HepG2 (cell line): ENCODE measurements around the gene IPP. TPM values are rescaled to one million over a fixed set of nuclear protein-coding genes. Genes with fewer than 3 reads are reported as not detected.

ENCODE experiments used
- ATAC-seq: fragments of 200-7000 bp; cut with Tn5 transposase; 3 replicates; pipeline ENCODE4 v1.9.1; 2020; ENCODE audit warnings: mild to moderate bottlenecking, moderate library complexity
- BruUV-seq: library from RNA; stranded (reverse); fragments of 400-500 nt; replicated peaks from 2 replicates; lab custom pipeline; 2021; lab: Mats Ljungman, UMichigan
- CTCF ChIA-PET: fragments of 300-600 bp; formaldehyde crosslinking; extraction: SDS; loops from one replicate; lab custom pipeline; 2021; ENCODE audit warnings: low total read pairs, inconsistent platforms, low intra/inter-chr PET ratio; lab: Yijun Ruan, JAX
- POLR2A ChIA-PET: fragments of 350-600 bp; sonication (Branson Sonifier 250); formaldehyde crosslinking; loops from one replicate; lab custom pipeline; 2020; ENCODE audit warnings: antibody characterized with exemption, inconsistent platforms; lab: Yijun Ruan, JAX
- DNase-seq: peaks from one replicate; pipeline ENCODE4 v3.0.0-alpha.2; 2015; ENCODE audit warnings: low spot score
- FAIRE-seq: peaks from 3 replicates; lab custom pipeline; 2011; peaks lifted over from hg19 to GRCh38; lab: Jason Lieb, UNC
- H2AFZ ChIP-seq: one replicate; pipeline ENCODE4 v1.6.1; 2011; ENCODE audit warnings: low read length, inconsistent platforms
- H3K27ac ChIP-seq: fragments of 300-600 bp; 3 replicates; pipeline ENCODE4 v1.8.0; 2011; ENCODE audit warnings: mixed run types, mild to moderate bottlenecking, mixed read lengths, low read length, inconsistent platforms; ENCODE audit not compliant: insufficient read depth; ENCODE audit errors: extremely low read length
- H3K27me3 ChIP-seq, 2 experiments: fragments of 200-600 bp in 1 of 2; 2 replicates in 1 of 2; 3 replicates in 1 of 2; pipeline versions ENCODE4 v1.6.0 to v1.8.0; 2011; ENCODE audit warnings: low read length in 2 of 2, mild to moderate bottlenecking in 2 of 2, moderate library complexity in 2 of 2, inconsistent platforms in 1 of 2; ENCODE audit not compliant: insufficient read depth in 2 of 2, control insufficient read depth in 1 of 2
- H3K36me3 ChIP-seq, 2 experiments: fragments of 200-600 bp in 1 of 2; replicated peaks in 1 of 2; 2 replicates in 1 of 2; 3 replicates in 1 of 2; pipeline versions ENCODE4 v1.5.1 to v1.8.0; 2011; ENCODE audit warnings: low read length in 2 of 2, inconsistent platforms in 1 of 2; ENCODE audit not compliant: insufficient read depth in 2 of 2, control insufficient read depth in 1 of 2
- H3K4me1 ChIP-seq: 2 replicates; pipeline ENCODE4 v1.5.1; 2012; ENCODE audit warnings: low read length, inconsistent platforms; ENCODE audit not compliant: insufficient read depth
- H3K4me2 ChIP-seq: 2 replicates; pipeline ENCODE4 v1.6.0; 2011; ENCODE audit warnings: low read depth, low read length, inconsistent platforms
- H3K4me3 ChIP-seq, 3 experiments: fragments of 200-600 bp in 1 of 3; sonication (generic), shearing (Covaris generic) in 1 of 3; replicated peaks in 1 of 3; 2 replicates each; pipeline ENCODE4 v1.5.1; 2011 to 2016; ENCODE audit warnings: low read length in 3 of 3, inconsistent platforms in 2 of 3, low read depth in 2 of 3, mild to moderate bottlenecking in 2 of 3, control low read depth in 1 of 3, mixed read lengths in 1 of 3; ENCODE audit not compliant: insufficient read depth in 1 of 3
- H3K79me2 ChIP-seq: one replicate; pipeline ENCODE4 v1.6.1; 2011; ENCODE audit warnings: low read length, inconsistent platforms; ENCODE audit not compliant: insufficient read depth
- H3K9ac ChIP-seq: 2 replicates; pipeline ENCODE4 v1.6.0; 2011; ENCODE audit warnings: mild to moderate bottlenecking, low read depth, low read length, inconsistent platforms; ENCODE audit not compliant: insufficient read depth
- H3K9me3 ChIP-seq: 2 replicates; pipeline ENCODE4 v1.5.1; 2012; ENCODE audit warnings: mild to moderate bottlenecking, low read length
- H4K20me1 ChIP-seq: 2 replicates; pipeline ENCODE4 v1.6.0; 2011; ENCODE audit warnings: inconsistent platforms, mild to moderate bottlenecking, low read length, moderate library complexity; ENCODE audit not compliant: insufficient read depth
- CAMTA2 ChIP-seq: sonication (generic); formaldehyde crosslinking; IDR thresholded peaks from 2 replicates; pipeline ENCODE4 v1.4.0; 2020; ENCODE audit warnings: mild to moderate bottlenecking, missing genetic modification reagents, borderline replicate concordance
- DMAP1 ChIP-seq: IDR thresholded peaks from 2 replicates; pipeline ENCODE4 v1.6.1; 2016
- FOXM1 ChIP-seq: sonication (generic); formaldehyde crosslinking; IDR thresholded peaks from 2 replicates; pipeline ENCODE4 v1.5.0; 2020; ENCODE audit warnings: missing genetic modification reagents
- IKZF1 ChIP-seq: fragments of 450-650 bp; IDR thresholded peaks from 2 replicates; pipeline ENCODE4 v1.7.1; 2016
- KMT2B ChIP-seq: IDR thresholded peaks from 2 replicates; pipeline ENCODE4 v1.6.1; 2016; ENCODE audit warnings: missing genetic modification reagents, missing compliant biosample characterization
- TEAD3 ChIP-seq: optimal IDR thresholded peaks from 2 replicates; pipeline ENCODE3; 2016; ENCODE audit warnings: borderline replicate concordance
- ZBTB8A ChIP-seq: sonication (generic); formaldehyde crosslinking; IDR thresholded peaks from 2 replicates; pipeline ENCODE4 v1.4.0; 2020; ENCODE audit warnings: mild to moderate bottlenecking, low read depth, missing genetic modification reagents, borderline replicate concordance
- ZNF160 ChIP-seq: sonication (generic); formaldehyde crosslinking; IDR thresholded peaks from 2 replicates; pipeline ENCODE4 v1.8.0; 2022; ENCODE audit warnings: mild to moderate bottlenecking, inconsistent platforms, missing genetic modification reagents
- ZNF556 ChIP-seq: sonication (generic); formaldehyde crosslinking; IDR thresholded peaks from 2 replicates; pipeline ENCODE4 v1.4.0; 2020; ENCODE audit warnings: mild to moderate bottlenecking, missing genetic modification reagents, borderline replicate concordance
- ZNF678 ChIP-seq: sonication (generic); formaldehyde crosslinking; IDR thresholded peaks from 2 replicates; pipeline ENCODE4 v1.4.0; 2020; ENCODE audit warnings: mild to moderate bottlenecking, missing genetic modification reagents
- ZNF749 ChIP-seq: sonication (generic); formaldehyde crosslinking; IDR thresholded peaks from 2 replicates; pipeline ENCODE4 v1.8.0; 2022; ENCODE audit warnings: mild to moderate bottlenecking, missing genetic modification reagents, moderate library complexity, borderline replicate concordance
- WGBS: methylation state at CpG from one replicate; pipeline ENCODE4 v1.1.6; 2017; ENCODE audit warnings: low lambda C conversion rate; 5-methylcytosine and 5-hydroxymethylcytosine counted together
- in situ Hi-C: cut with HindIII; loops from 2 replicates; pipeline ENCODE4 v1.10.0; 2017; ENCODE audit warnings: low pct_unique_long_range_greater_than_20kb; ENCODE audit not compliant: extremely low pct_ligation_motif_present
- intact Hi-C: fragments of 100-400 bp; cut with micrococcal nuclease; formaldehyde crosslinking; loops from one replicate; pipeline ENCODE4 v1.10.0; 2022; ENCODE audit not compliant: unreplicated experiment
- polyA plus RNA-seq, 8 experiments: library from polyadenylated mRNA; depleted of rRNA in 3 of 8; stranded (reverse) in 7 of 8; unstranded in 1 of 8; fragments of >200 nt; fragmentation: Illumina TruSeq in 4 of 8; extraction: Trizol in 4 of 8; gene quantifications; 2 replicates each; pipeline versions ENCODE4 v1.2.1 to v1.2.3, GENCODE V29; 2011 to 2016; ENCODE audit warnings: low read depth in 4 of 8, missing spikeins in 1 of 8, mixed read lengths in 1 of 8; ENCODE audit not compliant: insufficient read depth in 1 of 8
- total RNA-seq, 5 experiments: library from RNA; depleted of rRNA; stranded (reverse); fragments of >200 nt; fragmentation: Illumina TruSeq; extraction: Trizol; gene quantifications; 2 replicates each; pipeline ENCODE4 v1.2.3, GENCODE V29; 2016; ENCODE audit warnings: low read depth in 1 of 5
- TF ChIP-seq, protein P1 (sequence below): sonication (generic); formaldehyde crosslinking; IDR thresholded peaks from 2 replicates; pipeline ENCODE4 v1.4.0; 2020; ENCODE audit warnings: missing genetic modification reagents

The IPP gene
- total and polyA plus RNA-seq, 2 of the 13 experiments (the other 11 are each of a cell fraction or from before 2014, with no cell fraction given), result 3.0 to 9.7 TPM

DNA sequence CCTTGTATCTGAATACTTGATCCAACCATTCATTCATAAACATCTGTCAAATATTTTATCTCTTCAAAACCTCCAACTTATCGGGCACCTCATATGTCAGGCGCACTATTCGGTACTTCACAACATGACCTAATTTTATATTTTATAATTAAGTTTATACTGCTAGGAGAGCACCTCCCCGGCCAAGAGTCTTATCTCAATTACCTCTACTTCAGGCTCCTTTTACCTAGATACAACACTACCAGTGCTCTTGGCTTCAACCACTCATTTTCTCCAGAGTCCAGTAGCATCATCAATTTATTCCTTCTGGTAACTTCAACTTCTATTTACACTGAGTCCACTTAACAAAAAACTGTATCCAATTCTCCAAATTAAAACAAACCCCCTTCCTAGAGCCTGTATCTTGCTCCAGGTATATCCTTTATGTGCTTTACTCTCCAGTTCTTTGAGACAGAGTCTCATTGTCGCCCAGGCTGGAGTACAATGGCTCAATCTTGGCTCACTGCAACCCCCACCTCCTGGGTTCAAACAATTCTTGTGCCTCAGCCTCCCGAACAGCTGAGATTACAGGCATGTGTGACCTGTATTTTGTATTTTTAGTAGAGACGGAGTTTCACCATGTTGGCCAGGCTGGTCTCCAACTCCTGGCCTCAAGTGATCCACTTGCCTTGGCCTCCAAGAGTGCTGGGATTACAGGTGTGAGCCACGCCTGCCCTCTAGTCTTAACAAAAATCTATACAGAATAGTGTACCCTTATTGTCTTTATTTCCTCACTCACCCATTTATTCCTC is 82.9 kb downstream of the IPP start:
- ATAC-seq (no peak), FAIRE-seq (no peak), DNase-seq (no peak)
- TF ChIP-seq DMAP1 (CRISPR knock-in tag) (no peak), ZNF556 (CRISPR knock-in tag) (no peak), ZBTB8A (CRISPR knock-in tag) (no peak), KMT2B (CRISPR knock-in tag) (no peak), ZNF678 (CRISPR knock-in tag) (no peak), ZNF160 (no peak), IKZF1 (no peak), TEAD3 (CRISPR knock-in tag) (no peak), FOXM1 (CRISPR knock-in tag) (no peak), CAMTA2 (no peak), ZNF749 (no peak)
- TF ChIP-seq, protein P1, sequence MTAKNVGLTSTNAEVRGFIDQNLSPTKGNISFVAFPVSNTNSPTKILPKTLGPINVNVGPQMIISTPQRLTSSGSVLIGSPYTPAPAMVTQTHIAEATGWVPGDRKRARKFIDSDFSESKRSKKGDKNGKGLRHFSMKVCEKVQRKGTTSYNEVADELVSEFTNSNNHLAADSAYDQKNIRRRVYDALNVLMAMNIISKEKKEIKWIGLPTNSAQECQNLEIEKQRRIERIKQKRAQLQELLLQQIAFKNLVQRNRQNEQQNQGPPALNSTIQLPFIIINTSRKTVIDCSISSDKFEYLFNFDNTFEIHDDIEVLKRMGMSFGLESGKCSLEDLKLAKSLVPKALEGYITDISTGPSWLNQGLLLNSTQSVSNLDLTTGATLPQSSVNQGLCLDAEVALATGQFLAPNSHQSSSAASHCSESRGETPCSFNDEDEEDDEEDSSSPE (CRISPR knock-in tag), result no peak
- H3K79me2 ChIP-seq, result peaks cover 96% of the 10 kb centered on the region
- intact Hi-C loops, result no loop called here
- H3K9me3 ChIP-seq, result no peaks in the 10 kb centered on the region
- H3K27me3 ChIP-seq, result no peaks in the 10 kb centered on the region
- BruUV-seq, result no TSS peak
- 96% methylated on average over 8 of the region's 8 CpGs for WGBS
- H3K27ac ChIP-seq, result no peak overlapping the region
- no peak overlapping the region for H3K9ac ChIP-seq
- H3K4me2 ChIP-seq, result no peak overlapping the region
- in situ Hi-C loops, result no loop called here
- no peak overlapping the region for H2AFZ ChIP-seq
- H3K4me1 ChIP-seq, result peaks cover 24% of the 10 kb centered on the region
- H3K4me3 ChIP-seq, result no peak overlapping the region
- peaks cover 89% of the 10 kb centered on the region for H4K20me1 ChIP-seq
- peaks cover 0 to 7% of the 10 kb centered on the region in 2 experiments; a peak in 1 of 5 replicates for H3K36me3 ChIP-seq
- POLR2A ChIA-PET, result interaction anchor here (1.6 kb wide), 1 partner anchor 20 kb away, joined by 3 read pairs; no protein-coding TSS in a partner anchor
- CTCF ChIA-PET, result no interaction called here
